Left colon (tissue), 2 donors: ENCODE results near the gene EME2. TPM values are rescaled to one million over a fixed set of nuclear protein-coding genes. Genes with fewer than 3 reads are reported as not detected.

Experiments
- ATAC-seq: fragments of 200-7000 bp; cut with Tn5 transposase; one replicate; pipeline ENCODE4 v1.9.1; 2020; ENCODE audit warnings: mild to moderate bottlenecking, moderate library complexity
- DNase-seq, 2 donors: peaks; one replicate each; pipeline ENCODE4 v3.0.0-alpha.2; 2020
- intact Hi-C, 2 donors: fragments of 100-400 bp; cut with DNase I in 1 of 2; cut with micrococcal nuclease in 1 of 2; formaldehyde crosslinking; loops; one replicate each; pipeline versions ENCODE4 v1.11.2 to v1.14.0; 2022; cut with DNase I, micrococcal nuclease
- microRNA-seq, 2 donors: library from miRNA; unstranded; fragments of <30 nt; microRNA quantifications; one replicate each; pipeline versions ENCODE4 v1.1.0 to v1.2.0, GENCODE V29; 2020
- total RNA-seq, 2 donors: library from RNA; stranded (reverse); fragmentation: NEBNext Ultra II Directional; extraction: Animal tissue kit (Norgen Biotek cat#: 25700); gene quantifications; one replicate each; pipeline ENCODE4 v1.2.1, GENCODE V29; 2021
- donor health status: DM: no; HTN: no; CAD: no.
- donor health status: DM: yes; HTN: yes; CAD: no.

The EME2 gene
- total RNA-seq, 2 donors from 2014 or later: 22.1 to 34.9 TPM

DNA sequence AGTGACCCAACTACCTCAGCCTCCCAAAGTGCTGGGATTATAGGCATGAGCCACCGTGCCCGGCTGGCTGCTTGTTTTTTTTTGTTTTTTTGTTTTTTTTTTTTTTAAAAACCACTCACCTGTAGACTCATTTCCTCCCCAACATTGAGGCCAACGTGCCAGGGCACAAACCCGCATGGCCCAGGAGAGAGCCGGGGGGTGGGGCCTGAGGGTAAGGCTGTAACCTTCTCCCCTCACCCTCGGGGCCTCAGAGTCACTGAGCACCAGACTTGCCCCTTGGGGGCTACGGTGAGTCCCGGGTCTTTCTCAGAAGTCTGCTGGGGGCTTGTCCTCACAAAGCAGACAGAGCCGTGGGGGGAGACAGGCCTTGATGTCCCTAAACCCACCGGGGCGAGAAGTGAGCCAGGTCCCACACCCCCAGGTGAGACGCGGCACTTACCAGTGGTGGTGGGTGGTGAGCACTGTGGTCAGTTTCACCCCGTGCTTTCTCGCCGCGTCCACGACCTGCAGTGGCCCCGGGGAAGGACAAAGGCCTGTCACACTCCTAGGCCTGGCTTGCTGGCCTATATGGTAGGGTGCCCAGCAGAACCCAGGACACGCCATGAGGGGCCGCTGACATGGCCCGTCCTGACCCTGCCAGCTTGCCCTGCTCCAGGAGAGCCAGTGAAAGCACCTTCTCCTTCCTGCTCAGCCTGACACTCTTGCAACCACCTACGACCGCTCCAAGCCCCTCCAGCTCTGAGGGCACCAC lies 49.4 kb downstream of the EME2 start:
- DNase-seq: no peak
- intact Hi-C loops: no loop called here
- ATAC-seq: no peak

GRCh38 chr16:1822801-1823200 lies 50.2 kb downstream of the EME2 start:
- no peak for ATAC-seq

DNA sequence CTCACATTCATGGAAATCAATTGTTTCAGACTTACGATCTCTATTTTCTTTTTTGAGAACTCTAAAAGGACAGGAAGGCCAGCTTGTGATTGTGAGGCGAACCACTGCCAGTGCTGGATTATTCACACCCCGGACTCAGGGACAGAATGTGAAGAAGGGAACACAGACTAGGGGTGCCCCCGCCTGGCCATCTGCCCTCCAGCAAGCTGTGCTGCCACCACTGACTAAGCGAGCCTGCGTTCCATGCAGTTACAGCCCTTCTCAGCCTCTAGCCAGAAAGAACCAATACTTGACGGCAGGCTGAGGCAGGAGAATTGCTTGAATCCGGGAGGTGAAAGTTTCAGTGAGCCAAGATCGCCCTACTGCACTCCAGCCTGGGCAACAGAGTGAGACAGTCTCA lies 51.2 kb downstream of the EME2 start:
- intact Hi-C loops: no loop called here
- ATAC-seq (no peak), DNase-seq (no peak)

More at GRCh38 chr16:1822801-1823200, 50.2 kb downstream of the EME2 start:
- intact Hi-C loops: no loop called here
- DNase-seq: no peak

GRCh38 chr16:1825381-1825863 lies 52.8 kb downstream of the EME2 start:
- intact Hi-C loops: no loop called here
- DNase-seq: no peak
- ATAC-seq: no peak

Small RNAs within 50 kb of the gene (microRNA-seq; reads per million reads assigned to microRNA genes)
- 2.1 to 2.7 reads per million in 2 donors for gene MIR3177

Other genes with a start within 250 kb of the EME2 start
- 1 to 10 TPM; 2.6 to 4.9 TPM for gene TMEM204, start 239.1 kb upstream of the EME2 start, total RNA-seq
- 10 to 100 TPM; 13.3 to 16.3 TPM for gene IFT140, start 160.7 kb upstream of the EME2 start, total RNA-seq
- 10 to 100 TPM; 16.4 to 16.6 TPM for gene CRAMP1, start 160.4 kb upstream of the EME2 start, total RNA-seq
- gene JPT2, start 94.5 kb upstream of the EME2 start, total RNA-seq: 10 to 100 TPM; 49.8 to 62.4 TPM
- 10 to 100 TPM; 55.2 to 79.0 TPM for gene MAPK8IP3, start 66.6 kb upstream of the EME2 start, total RNA-seq
- gene NME3, start 1.3 kb upstream of the EME2 start, total RNA-seq: 10 to 100 TPM; 59.5 to 62.9 TPM
- 100 to 1,000 TPM; 103 to 133 TPM for gene MRPS34, start 324 bp downstream of the EME2 start, total RNA-seq
- gene SPSB3, start 9.8 kb downstream of the EME2 start, total RNA-seq: 10 to 100 TPM; 37.9 to 49.1 TPM
- 10 to 100 TPM; 29.4 to 34.4 TPM for gene NUBP2, start 10.2 kb downstream of the EME2 start, total RNA-seq
- 1 to 10 TPM in 1 of 2 donors, under 1 TPM in 1; 0.58 to 1.3 TPM for gene IGFALS, start 20.9 kb downstream of the EME2 start, total RNA-seq
- gene HAGH, start 54.0 kb downstream of the EME2 start, total RNA-seq: 10 to 100 TPM; 64.5 to 85.0 TPM
- 10 to 100 TPM; 60.0 to 66.9 TPM for gene FAHD1, start 54.4 kb downstream of the EME2 start, total RNA-seq
- not detected for gene MEIOB, start 99.4 kb downstream of the EME2 start, total RNA-seq
- gene HS3ST6, start 145.6 kb downstream of the EME2 start, total RNA-seq: 10 to 100 TPM in 1 of 2 donors, under 1 TPM in 1; 0.31 to 11.8 TPM
- 10 to 100 TPM; 46.0 to 46.6 TPM for gene MSRB1, start 170.4 kb downstream of the EME2 start, total RNA-seq
- gene RPL3L, start 181.9 kb downstream of the EME2 start, total RNA-seq: not detected
- gene NDUFB10, start 186.7 kb downstream of the EME2 start, total RNA-seq: 100 to 1,000 TPM; 224 to 273 TPM
- gene RPS2, start 192.0 kb downstream of the EME2 start, total RNA-seq: 1,000 to 10,000 TPM; 1,705 to 1,742 TPM
- gene RNF151, start 194.0 kb downstream of the EME2 start, total RNA-seq: not detected
- gene TBL3, start 199.2 kb downstream of the EME2 start, total RNA-seq: 10 to 100 TPM; 22.0 to 23.6 TPM
- gene NOXO1, start 208.7 kb downstream of the EME2 start, total RNA-seq: 10 to 100 TPM; 34.6 to 49.0 TPM
- gene GFER, start 211.4 kb downstream of the EME2 start, total RNA-seq: 10 to 100 TPM; 73.7 to 82.3 TPM
- 1 to 10 TPM; 1.6 to 3.0 TPM for gene SYNGR3, start 217.2 kb downstream of the EME2 start, total RNA-seq
- gene ZNF598, start 237.0 kb downstream of the EME2 start, total RNA-seq: 10 to 100 TPM; 45.8 to 52.8 TPM
- 1 to 10 TPM; 1.9 to 2.5 TPM for gene NPW, start 247.0 kb downstream of the EME2 start, total RNA-seq